Measurements from ENCODE around the gene ZNF384.

ZNF384 gene

GRCh38 chr12:6697584-6698351 is 8.6 kb upstream of the ZNF384 start:
- TF ChIP-seq YY1 (IDR thresholded peaks at IDR 0.05; ENCODE audit: insufficient read depth, insufficient read length) (peak; percentile 35), ZNF274 (IDR thresholded peaks at IDR 0.05; ENCODE audit: low read depth, low read length) (no peak)
- peak overlapping the region; percentile 53 for H3K9ac ChIP-seq (ENCODE audit: insufficient read length, low read depth)
- peak; percentile 79 for DNase-seq (ENCODE audit: low read depth, low spot score)

GRCh38 chr12:6696690-6697583 is 7.8 kb upstream of the ZNF384 start:
- no peak for TF ChIP-seq YY1 (IDR thresholded peaks at IDR 0.05; ENCODE audit: insufficient read depth, insufficient read length)
- no peak for TF ChIP-seq SUZ12 (IDR thresholded peaks at IDR 0.05; ENCODE audit: extremely low read depth, insufficient read depth, insufficient read length)
- no peak for TF ChIP-seq ZNF274 (IDR thresholded peaks at IDR 0.05; ENCODE audit: low read depth, low read length)
- Histone ChIP-seq H3K27me3 (ENCODE audit: insufficient read depth, insufficient read length) (peaks cover 25% of the 10 kb centered on the region), H3K4me1 (ENCODE audit: insufficient read depth, insufficient read length) (peaks cover 26% of the 10 kb centered on the region), H3K4me3 (ENCODE audit: insufficient read length, low read depth) (no peak overlapping the region), H3K9ac (ENCODE audit: insufficient read length, low read depth) (no peak overlapping the region), H3K36me3 (ENCODE audit: insufficient read depth, insufficient read length, low read length) (peaks cover 27% of the 10 kb centered on the region), H3K9me3 (ENCODE audit: insufficient read depth, low read length) (peaks cover 8% of the 10 kb centered on the region; the same call in 1 of the 2 replicates)
- no peak for DNase-seq (ENCODE audit: low read depth, low spot score)

More at GRCh38 chr12:6697584-6698351, 8.6 kb upstream of the ZNF384 start:
- peaks cover 30% of the 10 kb centered on the region for H3K27me3 ChIP-seq (ENCODE audit: insufficient read depth, insufficient read length)
- H3K4me1 ChIP-seq (ENCODE audit: insufficient read depth, insufficient read length) = peaks cover 20% of the 10 kb centered on the region
- no peaks in the 10 kb centered on the region for H3K9me3 ChIP-seq (ENCODE audit: insufficient read depth, low read length)
- H3K36me3 ChIP-seq (ENCODE audit: insufficient read depth, insufficient read length, low read length) = peaks cover 19% of the 10 kb centered on the region
- H3K4me3 ChIP-seq (ENCODE audit: insufficient read length, low read depth) = no peak overlapping the region

- H3K27me3 ChIP-seq (ENCODE audit: insufficient read depth, insufficient read length) = peaks cover 13% of the 10 kb centered on the region
- no peak for TF ChIP-seq ZNF274 (IDR thresholded peaks at IDR 0.05; ENCODE audit: low read depth, low read length)
- TF ChIP-seq YY1 (IDR thresholded peaks at IDR 0.05; ENCODE audit: insufficient read depth, insufficient read length) = no peak
- no peak overlapping the region for H3K4me3 ChIP-seq (ENCODE audit: insufficient read length, low read depth)
- H3K9me3 ChIP-seq (ENCODE audit: insufficient read depth, low read length) = peaks cover 8% of the 10 kb centered on the region; the same call in 1 of the 2 replicates
- no peak for DNase-seq (ENCODE audit: low read depth, low spot score)
- H3K4me1 ChIP-seq (ENCODE audit: insufficient read depth, insufficient read length) = peaks cover 23% of the 10 kb centered on the region
- H3K9ac ChIP-seq (ENCODE audit: insufficient read length, low read depth) = peak overlapping the region; percentile 17
- H3K36me3 ChIP-seq (ENCODE audit: insufficient read depth, insufficient read length, low read length) = peaks cover 33% of the 10 kb centered on the region
Measured at GRCh38 chr12:6695313-6696045, 6.3 kb upstream of the ZNF384 start.

- peaks cover 22% of the 10 kb centered on the region for H3K4me1 ChIP-seq (ENCODE audit: insufficient read depth, insufficient read length)
- peaks cover 8% of the 10 kb centered on the region; the same call in 1 of the 2 replicates for H3K9me3 ChIP-seq (ENCODE audit: insufficient read depth, low read length)
- H3K4me3 ChIP-seq (ENCODE audit: insufficient read length, low read depth) = no peak overlapping the region
- TF ChIP-seq ZNF274 (IDR thresholded peaks at IDR 0.05; ENCODE audit: low read depth, low read length) = no peak
- TF ChIP-seq SUZ12 (IDR thresholded peaks at IDR 0.05; ENCODE audit: extremely low read depth, insufficient read depth, insufficient read length) = no peak
- no peak for TF ChIP-seq YY1 (IDR thresholded peaks at IDR 0.05; ENCODE audit: insufficient read depth, insufficient read length)
- H3K9ac ChIP-seq (ENCODE audit: insufficient read length, low read depth) = no peak overlapping the region
- H3K36me3 ChIP-seq (ENCODE audit: insufficient read depth, insufficient read length, low read length) = peaks cover 33% of the 10 kb centered on the region
- DNase-seq (ENCODE audit: low read depth, low spot score) = no peak
- H3K27me3 ChIP-seq (ENCODE audit: insufficient read depth, insufficient read length) = peaks cover 6% of the 10 kb centered on the region
Measured at GRCh38 chr12:6694701-6695100, 5.5 kb upstream of the ZNF384 start.

- Histone ChIP-seq H3K27me3 (ENCODE audit: insufficient read depth, insufficient read length) (no peaks in the 10 kb centered on the region), H3K9ac (ENCODE audit: insufficient read length, low read depth) (no peak overlapping the region), H3K36me3 (ENCODE audit: insufficient read depth, insufficient read length, low read length) (peaks cover 33% of the 10 kb centered on the region), H3K4me3 (ENCODE audit: insufficient read length, low read depth) (no peak overlapping the region), H3K9me3 (ENCODE audit: insufficient read depth, low read length) (peaks cover 8% of the 10 kb centered on the region; the same call in 1 of the 2 replicates), H3K4me1 (ENCODE audit: insufficient read depth, insufficient read length) (peaks cover 16% of the 10 kb centered on the region)
- no peak for TF ChIP-seq YY1 (IDR thresholded peaks at IDR 0.05; ENCODE audit: insufficient read depth, insufficient read length)
- no peak for TF ChIP-seq ZNF274 (IDR thresholded peaks at IDR 0.05; ENCODE audit: low read depth, low read length)
- TF ChIP-seq SUZ12 (IDR thresholded peaks at IDR 0.05; ENCODE audit: extremely low read depth, insufficient read depth, insufficient read length) = no peak
- no peak for DNase-seq (ENCODE audit: low read depth, low spot score)
Measured at GRCh38 chr12:6693832-6694355, 4.7 kb upstream of the ZNF384 start.

- no peak for DNase-seq (ENCODE audit: low read depth, low spot score)
- H3K9me3 ChIP-seq (ENCODE audit: insufficient read depth, low read length) = peaks cover 8% of the 10 kb centered on the region; the same call in 1 of the 2 replicates
- H3K4me1 ChIP-seq (ENCODE audit: insufficient read depth, insufficient read length) = peaks cover 14% of the 10 kb centered on the region
- no peak for TF ChIP-seq YY1 (IDR thresholded peaks at IDR 0.05; ENCODE audit: insufficient read depth, insufficient read length)
- no peak for TF ChIP-seq SUZ12 (IDR thresholded peaks at IDR 0.05; ENCODE audit: extremely low read depth, insufficient read depth, insufficient read length)
- TF ChIP-seq ZNF274 (IDR thresholded peaks at IDR 0.05; ENCODE audit: low read depth, low read length) = no peak
- peak overlapping the region; percentile 6 for H3K9ac ChIP-seq (ENCODE audit: insufficient read length, low read depth)
- peaks cover 34% of the 10 kb centered on the region for H3K36me3 ChIP-seq (ENCODE audit: insufficient read depth, insufficient read length, low read length)
- H3K27me3 ChIP-seq (ENCODE audit: insufficient read depth, insufficient read length) = no peaks in the 10 kb centered on the region
- H3K4me3 ChIP-seq (ENCODE audit: insufficient read length, low read depth) = no peak overlapping the region
Measured at GRCh38 chr12:6692888-6693287, 3.7 kb upstream of the ZNF384 start.
